DMS153 treated with DMSO at 0.1 percent for 48 hours (cell line): ENCODE data around the gene DIPK1B.

ENCODE experiments used
- DNase-seq: peaks from one replicate; lab custom pipeline; 2025; ENCODE audit not compliant: unreplicated experiment; lab: John Stamatoyannopoulos, UW

Gene DIPK1B

GRCh38 chr9:136733611-136734010, 21.2 kb downstream of the DIPK1B start:
- no peak for DNase-seq

- DNase-seq, result no peak
Observed at GRCh38 chr9:136734837-136735496, 22.6 kb downstream of the DIPK1B start.

- DNase-seq, result no peak
Observed at GRCh38 chr9:136735812-136736480, 23.6 kb downstream of the DIPK1B start.

DNA sequence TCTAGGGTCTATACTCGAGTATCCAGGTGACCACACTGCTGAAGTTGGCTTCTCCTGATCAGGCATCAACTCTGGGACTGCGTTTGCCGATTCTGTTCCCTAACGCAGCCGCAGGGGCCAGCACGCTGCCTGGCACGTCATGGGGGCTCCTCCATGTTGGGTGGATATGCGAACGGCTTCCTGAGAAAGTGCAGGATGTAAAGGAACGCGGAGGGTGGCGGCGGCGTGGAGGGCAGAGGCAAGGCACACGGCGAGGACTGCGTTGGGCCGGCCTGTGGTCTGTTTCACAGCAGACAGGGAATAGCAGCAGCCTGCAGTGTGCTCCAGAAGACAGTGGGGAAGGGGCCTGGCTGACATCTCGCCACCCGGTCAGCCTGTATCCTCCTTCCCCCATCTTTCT, 26.6 kb downstream of the DIPK1B start:
- DNase-seq, result no peak

GRCh38 chr9:136739509-136739908, 27.1 kb downstream of the DIPK1B start:
- DNase-seq, result no peak

GRCh38 chr9:136740069-136740468, 27.7 kb downstream of the DIPK1B start:
- no peak for DNase-seq

- no peak for DNase-seq
Observed at GRCh38 chr9:136740491-136740890, 28.1 kb downstream of the DIPK1B start.

GRCh38 chr9:136740971-136741882, 28.9 kb downstream of the DIPK1B start:
- DNase-seq, result no peak

DNA sequence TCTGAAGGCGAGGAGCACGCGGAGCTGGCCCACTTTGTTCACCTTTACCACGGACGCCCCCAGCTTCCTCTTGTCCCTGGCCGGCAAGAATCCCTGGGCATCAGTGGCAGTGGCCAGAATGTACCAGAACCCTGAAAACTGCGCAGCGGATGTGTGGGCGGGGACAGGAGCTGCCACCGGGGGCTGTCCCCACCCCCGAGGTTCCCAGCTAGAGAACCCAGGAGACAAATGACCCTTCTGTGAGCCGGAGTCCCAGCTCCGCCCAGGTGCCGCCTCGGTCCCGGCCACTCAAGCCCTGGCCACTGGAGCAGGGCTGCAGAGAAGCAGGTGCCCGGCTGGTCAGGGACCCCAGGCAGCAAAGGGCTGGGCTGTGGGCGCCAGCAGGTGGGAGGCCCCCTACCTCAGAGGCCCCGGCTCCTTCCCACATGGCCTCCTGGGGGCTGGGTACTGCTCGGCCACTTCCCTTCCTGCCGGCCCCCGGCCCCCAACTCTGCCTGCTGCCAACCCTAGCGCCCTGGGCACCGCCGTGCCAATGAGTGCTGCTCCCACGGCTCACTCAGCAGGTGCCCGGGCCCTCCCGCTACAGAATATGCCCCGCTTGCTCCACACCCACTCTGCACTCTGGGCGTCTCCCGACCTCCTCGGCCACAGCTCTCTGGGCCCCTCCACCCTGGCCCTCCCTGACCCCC, 29.7 kb downstream of the DIPK1B start:
- no peak for DNase-seq

GRCh38 chr9:136742591-136743391, 30.4 kb downstream of the DIPK1B start, which contains the start of gene LCN10:
Gene LCN10, minus strand, starts transcription at chr9:136742940. Its CDS starts 37 bp downstream, at chr9:136742903.
- peak; percentile 23 for DNase-seq

GRCh38 chr9:136743639-136744211, 31.4 kb downstream of the DIPK1B start:
- DNase-seq, result no peak

GRCh38 chr9:136744773-136745172, 32.4 kb downstream of the DIPK1B start:
- DNase-seq, result no peak

DNA sequence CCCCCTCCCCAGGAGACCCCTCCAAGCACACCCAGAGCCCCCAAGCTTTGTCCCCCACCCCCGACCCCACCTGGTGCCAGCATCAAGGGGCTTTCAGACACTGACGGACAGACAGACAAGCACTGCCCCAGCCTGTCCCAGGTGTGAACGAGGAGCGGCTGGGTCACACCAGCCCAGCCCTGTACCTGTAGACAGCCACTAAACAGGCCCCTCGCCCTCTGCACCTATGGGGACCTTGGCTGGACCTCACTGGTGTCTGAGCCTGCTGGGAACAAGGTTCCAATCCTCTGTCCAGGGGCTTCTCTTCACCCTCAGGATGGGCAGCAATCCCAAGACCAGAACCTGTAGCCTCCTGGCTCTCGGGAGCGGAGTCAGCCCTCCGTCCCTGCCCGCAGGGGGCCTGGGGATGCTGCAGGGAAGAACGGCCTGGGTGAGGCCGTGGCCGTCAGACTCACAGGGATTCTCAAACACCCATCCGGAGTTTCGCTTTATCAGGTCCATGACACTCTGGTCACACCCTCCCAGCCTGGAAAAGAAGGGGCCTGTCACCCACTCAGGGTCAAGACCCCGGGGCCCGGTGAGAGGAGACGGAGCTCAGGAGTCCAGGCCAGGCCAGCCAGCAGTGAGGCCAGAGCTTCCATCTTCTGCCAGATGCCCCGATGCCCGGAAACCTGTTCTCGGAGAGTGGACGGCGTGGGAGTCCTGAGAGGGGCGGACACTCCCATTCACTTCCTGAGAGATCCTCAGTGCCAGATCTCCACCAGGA, 33.2 kb downstream of the DIPK1B start:
- DNase-seq, result no peak

DNA sequence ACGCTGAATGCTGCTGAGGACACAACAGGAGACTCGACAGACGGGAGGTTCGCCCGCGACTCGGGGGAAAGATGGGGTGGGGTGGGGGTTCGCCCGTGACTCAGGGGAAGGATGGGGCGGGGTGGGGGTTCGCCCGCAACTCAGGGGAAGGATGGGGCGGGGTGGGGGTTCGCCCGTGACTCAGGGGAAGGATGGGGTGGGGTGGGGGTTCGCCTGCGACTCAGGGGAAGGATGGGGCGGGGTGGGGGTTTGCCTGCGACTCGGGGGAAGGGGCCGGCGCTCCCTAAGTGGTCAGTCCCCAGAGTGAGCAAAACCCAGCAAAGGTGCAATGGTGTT, 33.8 kb downstream of the DIPK1B start:
- no peak for DNase-seq

DNA sequence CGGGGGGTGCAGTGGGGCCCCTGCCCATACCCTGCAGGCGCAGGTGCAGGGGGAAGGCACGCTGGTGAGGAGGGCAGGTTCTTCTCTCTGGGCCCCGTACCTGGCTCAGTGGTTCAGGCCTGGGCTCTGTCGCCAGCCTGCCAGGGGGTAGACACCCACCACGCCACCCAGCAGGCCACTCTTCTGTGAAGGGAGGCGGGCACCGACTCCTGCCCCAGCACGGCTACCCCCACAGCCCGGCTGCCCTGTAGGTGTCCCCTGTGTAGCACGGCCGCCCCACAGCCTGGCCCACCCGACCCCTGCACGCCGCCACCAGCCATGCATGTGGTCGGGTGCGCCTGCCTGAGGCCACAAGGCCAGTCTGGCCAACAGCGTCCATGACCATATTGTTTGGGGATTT, 34.2 kb downstream of the DIPK1B start:
- no peak for DNase-seq

DNA sequence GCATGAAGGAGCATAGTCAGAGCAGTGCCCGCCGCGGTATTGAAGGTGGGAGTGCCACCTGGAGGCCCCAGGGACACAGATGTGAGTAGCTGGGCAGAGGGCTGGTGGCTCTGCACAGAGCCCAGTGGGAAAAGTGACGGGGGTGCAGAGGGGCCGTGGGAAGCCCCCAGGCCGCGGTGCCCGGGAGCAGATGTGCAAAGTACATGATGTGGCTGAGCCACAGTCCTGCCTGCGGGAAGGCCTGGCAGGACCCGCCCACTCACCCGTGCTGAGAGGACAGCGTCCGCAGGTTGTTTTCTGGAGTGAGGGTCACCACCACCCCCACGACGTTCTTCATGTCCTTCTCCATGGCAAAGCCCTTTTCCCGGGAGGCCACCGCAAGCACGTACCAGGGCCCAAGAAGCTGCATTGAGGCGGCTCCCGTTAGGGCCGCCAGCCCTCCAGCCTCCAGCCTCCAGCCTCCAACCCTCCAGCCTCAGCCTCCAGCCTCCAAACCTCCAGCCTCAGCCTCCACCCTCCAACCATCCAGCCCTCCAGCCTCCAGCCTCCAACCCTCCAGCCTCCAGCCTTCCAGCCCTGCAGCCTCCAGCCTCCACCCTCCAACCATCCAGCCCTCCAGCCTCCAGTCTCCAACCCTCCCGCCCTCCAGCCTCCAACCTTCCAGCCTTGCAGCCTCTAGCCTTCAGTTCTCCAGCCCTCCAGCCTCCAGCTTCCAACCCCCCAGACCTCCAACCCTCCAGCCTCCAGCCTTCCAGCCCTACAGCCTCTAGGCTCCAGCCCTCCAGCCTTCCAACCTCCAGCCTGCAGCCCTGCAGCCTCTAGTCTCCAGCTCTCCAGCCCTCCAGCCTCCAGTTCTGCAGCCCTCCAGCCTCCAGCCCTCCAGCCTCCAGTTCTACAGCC, 35.0 kb downstream of the DIPK1B start:
- no peak for DNase-seq

GRCh38 chr9:136748201-136748600, 35.8 kb downstream of the DIPK1B start, which contains the start of gene LCN6:
Gene LCN6, minus strand, starts transcription at chr9:136748525. Its CDS starts 42 bp downstream, at chr9:136748483.
- no peak for DNase-seq
